IPS-18a (cell line): Measurements from ENCODE around the gene MRPL28.
"Not testable (repeated sequence)": the region's sequence is repeated elsewhere in the genome, so short reads cannot be mapped to it uniquely, and the experiment has no call there.

Experiments
- H3K27ac ChIP-seq: one replicate; pipeline ENCODE4 v1.5.1; 2013; ENCODE audit warnings: low read length
- H3K27me3 ChIP-seq: one replicate; pipeline ENCODE4 v1.6.1; 2013; ENCODE audit warnings: mild to moderate bottlenecking, low read length; ENCODE audit not compliant: control insufficient read depth, insufficient read depth
- H3K36me3 ChIP-seq: one replicate; pipeline ENCODE4 v1.6.1; 2013; ENCODE audit warnings: low read depth, low read length; ENCODE audit not compliant: control insufficient read depth
- H3K4me1 ChIP-seq: one replicate; pipeline ENCODE4 v1.6.1; 2013; ENCODE audit warnings: low read depth, low read length; ENCODE audit not compliant: control insufficient read depth
- H3K4me3 ChIP-seq: one replicate; pipeline ENCODE4 v1.5.1; 2013; ENCODE audit warnings: low read length
- H3K9ac ChIP-seq: one replicate; pipeline ENCODE4 v1.6.1; 2013; ENCODE audit warnings: mild to moderate bottlenecking, low read length, moderate library complexity
- H3K9me3 ChIP-seq: one replicate; pipeline ENCODE4 v1.6.1; 2013; ENCODE audit warnings: low read depth, low read length; ENCODE audit not compliant: control insufficient read depth

MRPL28 gene

GRCh38 chr16:350203-350602 lies 20.1 kb downstream of the MRPL28 start:
- Histone ChIP-seq H3K4me1 (no peaks in the 10 kb centered on the region), H3K36me3 (peaks cover 17% of the 10 kb centered on the region), H3K4me3 (no peak overlapping the region), H3K9ac (no peak overlapping the region), H3K27me3 (no peaks in the 10 kb centered on the region), H3K27ac (no peak overlapping the region), H3K9me3 (no peaks in the 10 kb centered on the region)

DNA sequence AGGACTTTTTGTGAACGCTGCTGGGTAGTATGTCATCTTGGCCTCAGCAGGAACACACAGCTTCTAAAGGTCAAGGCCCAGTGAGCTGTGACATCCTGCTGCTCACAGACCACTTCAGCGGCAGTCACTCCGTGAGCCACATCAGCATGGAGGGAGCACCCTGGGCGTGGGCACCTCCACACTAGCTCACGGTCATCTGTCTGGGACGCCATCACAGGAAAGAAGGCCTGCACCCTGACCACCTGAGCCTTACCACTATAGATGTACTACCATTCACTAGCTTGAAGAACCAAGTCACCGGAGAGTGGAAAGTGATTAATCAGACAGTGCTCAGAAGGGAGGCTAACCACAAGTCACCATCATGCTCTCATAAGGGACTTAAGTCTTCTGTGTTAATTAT lies 21.1 kb downstream of the MRPL28 start:
- H3K9ac ChIP-seq: no peak overlapping the region
- no peaks in the 10 kb centered on the region for H3K27me3 ChIP-seq
- H3K36me3 ChIP-seq: peaks cover 25% of the 10 kb centered on the region
- no peak overlapping the region for H3K4me3 ChIP-seq
- no peaks in the 10 kb centered on the region for H3K9me3 ChIP-seq
- no peak overlapping the region for H3K27ac ChIP-seq
- H3K4me1 ChIP-seq: no peaks in the 10 kb centered on the region

DNA sequence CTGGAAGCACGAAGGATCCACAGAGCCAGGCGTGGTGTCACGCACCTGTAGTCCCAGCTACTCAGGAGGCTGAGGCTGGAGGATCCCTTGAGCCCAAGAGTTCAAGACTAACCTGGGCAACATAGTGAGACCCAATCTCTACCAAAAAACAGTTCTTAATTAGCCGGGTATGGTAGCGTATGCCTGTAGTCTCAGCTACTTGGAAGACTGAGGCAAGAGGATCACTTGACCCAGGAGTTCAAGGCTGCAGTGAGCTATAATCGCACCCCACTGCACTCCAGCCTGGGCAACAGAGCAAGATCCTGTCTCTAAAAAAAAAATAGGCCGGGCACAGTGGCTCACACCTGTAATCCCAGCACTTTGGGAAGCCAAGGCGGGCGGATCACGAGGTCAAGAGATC lies 21.8 kb downstream of the MRPL28 start:
- H3K36me3 ChIP-seq: peaks cover 25% of the 10 kb centered on the region
- not testable (repeated sequence) for H3K27ac ChIP-seq, H3K4me3 ChIP-seq, H3K9ac ChIP-seq, H3K27me3 ChIP-seq, H3K4me1 ChIP-seq, H3K9me3 ChIP-seq

DNA sequence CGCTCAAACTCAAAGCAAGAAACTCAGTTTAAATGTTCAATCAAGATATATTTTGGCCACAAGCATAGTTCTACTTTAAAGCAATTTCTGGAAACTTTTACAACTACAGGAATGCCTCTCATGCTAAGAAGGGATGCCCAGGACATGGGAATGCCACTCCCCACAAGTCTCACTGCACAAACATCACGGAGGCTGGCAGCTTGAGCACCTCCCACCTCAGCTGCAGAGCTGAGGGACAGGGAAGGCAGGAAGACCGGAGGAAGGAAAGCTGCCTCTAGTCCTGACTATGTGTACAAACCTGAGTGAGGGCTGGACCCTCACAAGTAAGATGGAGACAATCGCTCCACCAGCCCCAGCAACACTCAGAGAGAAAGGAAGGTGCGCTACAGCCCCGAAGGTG lies 23.1 kb downstream of the MRPL28 start:
- Histone ChIP-seq H3K27me3 (no peaks in the 10 kb centered on the region), H3K4me1 (no peaks in the 10 kb centered on the region), H3K4me3 (no peak overlapping the region), H3K9ac (no peak overlapping the region), H3K9me3 (no peaks in the 10 kb centered on the region), H3K27ac (no peak overlapping the region), H3K36me3 (peaks cover 25% of the 10 kb centered on the region)

DNA sequence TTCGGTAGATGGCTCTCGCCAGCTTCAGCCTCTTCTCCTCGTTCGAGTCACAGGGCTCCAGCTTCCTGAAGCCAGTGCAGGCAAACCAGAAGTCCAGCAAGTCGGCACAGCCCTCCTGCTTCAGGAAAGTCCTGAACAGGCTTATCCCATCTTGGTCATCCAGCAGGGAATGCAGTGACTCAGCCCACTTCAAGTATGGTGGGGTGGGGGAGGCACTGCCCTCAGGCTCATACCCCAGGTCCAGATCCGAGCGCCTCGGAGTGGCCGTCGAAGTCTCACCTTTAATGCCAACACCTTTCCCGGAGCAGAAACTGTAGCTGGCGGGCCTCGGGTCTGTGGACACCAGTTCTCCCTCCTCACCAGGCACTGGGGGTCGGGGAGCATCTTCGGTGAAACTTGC lies 23.8 kb downstream of the MRPL28 start:
- Histone ChIP-seq H3K36me3 (peaks cover 25% of the 10 kb centered on the region), H3K27me3 (no peaks in the 10 kb centered on the region), H3K27ac (no peak overlapping the region), H3K9ac (no peak overlapping the region), H3K4me3 (no peak overlapping the region), H3K4me1 (no peaks in the 10 kb centered on the region), H3K9me3 (no peaks in the 10 kb centered on the region)

- no peak overlapping the region for H3K9ac ChIP-seq
- no peak overlapping the region for H3K27ac ChIP-seq
- no peak overlapping the region for H3K4me3 ChIP-seq
- no peaks in the 10 kb centered on the region for H3K27me3 ChIP-seq
- no peaks in the 10 kb centered on the region for H3K4me1 ChIP-seq
- peaks cover 25% of the 10 kb centered on the region for H3K36me3 ChIP-seq
- H3K9me3 ChIP-seq: no peaks in the 10 kb centered on the region
Measured at GRCh38 chr16:345772-346171, 24.6 kb downstream of the MRPL28 start.

- no peaks in the 10 kb centered on the region for H3K9me3 ChIP-seq
- peaks cover 22% of the 10 kb centered on the region for H3K36me3 ChIP-seq
- no peaks in the 10 kb centered on the region for H3K27me3 ChIP-seq
- no peak overlapping the region for H3K4me3 ChIP-seq
- H3K9ac ChIP-seq: no peak overlapping the region
- H3K4me1 ChIP-seq: no peaks in the 10 kb centered on the region
- H3K27ac ChIP-seq: no peak overlapping the region
Measured at GRCh38 chr16:342455-343213, 27.7 kb downstream of the MRPL28 start.

DNA sequence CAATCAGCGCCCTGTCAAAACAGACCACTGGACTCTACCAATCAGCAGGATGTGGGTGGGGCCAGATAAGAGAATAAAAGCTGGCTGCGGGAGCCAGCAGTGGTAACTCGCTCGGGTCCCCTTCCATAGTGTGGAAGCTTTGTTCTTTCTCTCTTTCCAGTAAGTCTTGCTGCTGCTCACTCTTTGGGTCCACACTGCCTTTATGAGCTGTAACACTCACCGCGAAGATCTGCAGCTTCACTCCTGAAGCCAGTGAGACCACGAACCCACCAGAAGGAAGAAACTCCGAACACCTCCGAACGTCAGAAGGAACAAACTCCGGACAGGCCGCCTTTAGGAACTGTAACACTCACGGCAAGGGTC lies 28.4 kb downstream of the MRPL28 start:
- H3K9ac ChIP-seq, H3K9me3 ChIP-seq, H3K27ac ChIP-seq, H3K4me3 ChIP-seq, H3K27me3 ChIP-seq, H3K4me1 ChIP-seq: not testable (repeated sequence)
- H3K36me3 ChIP-seq: peaks cover 22% of the 10 kb centered on the region

- not testable (repeated sequence) for H3K4me1 ChIP-seq, H3K27me3 ChIP-seq, H3K9ac ChIP-seq, H3K27ac ChIP-seq, H3K9me3 ChIP-seq, H3K4me3 ChIP-seq
- peaks cover 18% of the 10 kb centered on the region for H3K36me3 ChIP-seq
Measured at GRCh38 chr16:341095-341973, 29.0 kb downstream of the MRPL28 start.

GRCh38 chr16:340370-341091 lies 29.8 kb downstream of the MRPL28 start:
- Histone ChIP-seq H3K9ac (no peak overlapping the region), H3K27ac (no peak overlapping the region), H3K4me1 (no peaks in the 10 kb centered on the region), H3K4me3 (no peak overlapping the region), H3K27me3 (no peaks in the 10 kb centered on the region), H3K9me3 (no peaks in the 10 kb centered on the region), H3K36me3 (peaks cover 10% of the 10 kb centered on the region)

GRCh38 chr16:339680-340079 lies 30.7 kb downstream of the MRPL28 start:
- Histone ChIP-seq H3K9me3 (no peaks in the 10 kb centered on the region), H3K27me3 (no peaks in the 10 kb centered on the region), H3K36me3 (peaks cover 2% of the 10 kb centered on the region), H3K27ac (no peak overlapping the region), H3K4me3 (no peak overlapping the region), H3K9ac (no peak overlapping the region), H3K4me1 (no peaks in the 10 kb centered on the region)
